ENCODE results near the gene SYT5. TPM values are rescaled to one million over a fixed set of nuclear protein-coding genes. Genes with fewer than 3 reads are reported as not detected.

SYT5 gene
- total and polyA plus RNA-seq, 2 donors from 2014 or later = not detected

- Histone ChIP-seq H3K27ac (ENCODE audit: low read depth in 2 of 2, low read length in 2 of 2) (no peak overlapping the region), H3K27me3 (ENCODE audit: control insufficient read depth, insufficient read depth, low read length) (no peaks in the 10 kb centered on the region), H3K4me1 (ENCODE audit: control insufficient read depth in 2 of 3, insufficient read depth in 2 of 3, low read depth in 1 of 3, low read length in 3 of 3) (no peaks in the 10 kb centered on the region), H3K9ac (ENCODE audit: low read length in 3 of 3) (no peak overlapping the region), H3K36me3 (ENCODE audit: control insufficient read depth in 2 of 3, insufficient read depth in 3 of 3, low read length in 3 of 3) (no peaks in the 10 kb centered on the region), H3K4me3 (ENCODE audit: low read length in 3 of 3) (no peak overlapping the region), H3K9me3 (ENCODE audit: control insufficient read depth in 2 of 3, insufficient read depth in 1 of 3, low read length in 3 of 3) (no peaks in the 10 kb centered on the region)
- DNase-seq (no peak), FAIRE-seq (no peak)
- TF ChIP-seq CTCF (IDR thresholded peaks at IDR 0.05; ENCODE audit: borderline replicate concordance, extremely low read depth, insufficient read depth) = no peak
- intact Hi-C loops (cut with DNase I) = no loop called here
These were observed 42.2 kb downstream of the SYT5 start for GRCh38 chr19:55137915-55138314.

- no peak overlapping the region for H3K4me3 ChIP-seq (ENCODE audit: low read length in 3 of 3)
- no peak overlapping the region for H3K27ac ChIP-seq (ENCODE audit: low read depth in 2 of 2, low read length in 2 of 2)
- FAIRE-seq = no peak
These were observed 43.5 kb downstream of the SYT5 start for GRCh38 chr19:55136399-55137102.

GRCh38 chr19:55134736-55135135, 45.4 kb downstream of the SYT5 start:
- intact Hi-C loops (cut with DNase I) = no loop called here
- no peak for DNase-seq
- Histone ChIP-seq H3K4me1 (ENCODE audit: control insufficient read depth in 2 of 3, insufficient read depth in 2 of 3, low read depth in 1 of 3, low read length in 3 of 3) (no peaks in the 10 kb centered on the region), H3K27ac (ENCODE audit: low read depth in 2 of 2, low read length in 2 of 2) (no peak overlapping the region), H3K4me3 (ENCODE audit: low read length in 3 of 3) (no peak overlapping the region), H3K36me3 (ENCODE audit: control insufficient read depth in 2 of 3, insufficient read depth in 3 of 3, low read length in 3 of 3) (no peaks in the 10 kb centered on the region), H3K27me3 (ENCODE audit: control insufficient read depth, insufficient read depth, low read length) (no peaks in the 10 kb centered on the region), H3K9me3 (ENCODE audit: control insufficient read depth in 2 of 3, insufficient read depth in 1 of 3, low read length in 3 of 3) (no peaks in the 10 kb centered on the region), H3K9ac (ENCODE audit: low read length in 3 of 3) (no peak overlapping the region)
- FAIRE-seq = no peak
- TF ChIP-seq CTCF (IDR thresholded peaks at IDR 0.05; ENCODE audit: borderline replicate concordance, extremely low read depth, insufficient read depth) = no peak

More at GRCh38 chr19:55136399-55137102, 43.5 kb downstream of the SYT5 start:
- no peaks in the 10 kb centered on the region for H3K9me3 ChIP-seq (ENCODE audit: control insufficient read depth in 2 of 3, insufficient read depth in 1 of 3, low read length in 3 of 3)
- no peak for DNase-seq
- no peak overlapping the region for H3K9ac ChIP-seq (ENCODE audit: low read length in 3 of 3)
- H3K4me1 ChIP-seq (ENCODE audit: control insufficient read depth in 2 of 3, insufficient read depth in 2 of 3, low read depth in 1 of 3, low read length in 3 of 3) = no peaks in the 10 kb centered on the region
- no peak for TF ChIP-seq CTCF (IDR thresholded peaks at IDR 0.05; ENCODE audit: borderline replicate concordance, extremely low read depth, insufficient read depth)
- H3K27me3 ChIP-seq (ENCODE audit: control insufficient read depth, insufficient read depth, low read length) = no peaks in the 10 kb centered on the region
- no peaks in the 10 kb centered on the region for H3K36me3 ChIP-seq (ENCODE audit: control insufficient read depth in 2 of 3, insufficient read depth in 3 of 3, low read length in 3 of 3)
- intact Hi-C loops (cut with DNase I) = no loop called here
